HG03159 (cell line): ENCODE data around the gene COL1A1.

ENCODE experiments used
- ATAC-seq: cut with Tn5 transposase; IDR thresholded peaks from one replicate; pipeline ENCODE4 v1.9.1; 2021; ENCODE audit warnings: mild to moderate bottlenecking, moderate library complexity; ENCODE audit not compliant: unreplicated experiment

Gene COL1A1

DNA sequence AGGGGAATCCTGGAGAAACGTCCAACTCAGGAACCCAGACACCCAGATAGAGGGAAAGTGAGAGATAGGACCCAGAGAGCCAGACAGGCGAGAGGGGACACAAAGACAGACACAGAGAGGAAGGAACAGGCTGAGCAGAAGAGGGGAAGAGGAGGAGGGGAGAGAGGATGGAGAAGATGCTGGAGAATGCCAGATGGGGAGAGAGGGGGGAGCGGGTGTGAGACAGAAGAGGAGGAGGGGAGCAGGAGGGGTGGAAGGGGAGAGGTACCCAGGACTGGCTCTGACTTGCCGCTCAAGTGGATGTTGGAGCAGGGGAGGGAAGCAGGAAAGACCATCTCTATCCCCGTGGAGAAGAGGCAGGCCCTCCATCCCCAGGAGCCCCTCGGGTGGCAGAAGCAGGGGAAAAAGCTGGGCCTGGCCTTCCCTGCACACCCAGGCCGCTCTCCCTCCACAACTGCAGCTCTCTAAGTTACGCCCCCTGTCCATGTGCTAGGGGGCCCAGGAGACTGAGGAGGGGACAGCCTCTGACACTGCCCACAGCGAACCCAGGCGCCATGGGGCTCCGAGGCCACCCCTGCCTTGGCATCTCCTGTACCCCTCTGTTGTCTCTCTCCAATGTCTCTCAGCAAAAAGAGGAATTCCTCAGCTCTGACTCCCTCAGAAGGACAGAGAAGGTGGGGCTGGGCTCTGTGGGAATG, 55.8 kb downstream of the COL1A1 start:
- no peak for ATAC-seq

GRCh38 chr17:50144845-50145531, 56.4 kb downstream of the COL1A1 start:
- no peak for ATAC-seq

DNA sequence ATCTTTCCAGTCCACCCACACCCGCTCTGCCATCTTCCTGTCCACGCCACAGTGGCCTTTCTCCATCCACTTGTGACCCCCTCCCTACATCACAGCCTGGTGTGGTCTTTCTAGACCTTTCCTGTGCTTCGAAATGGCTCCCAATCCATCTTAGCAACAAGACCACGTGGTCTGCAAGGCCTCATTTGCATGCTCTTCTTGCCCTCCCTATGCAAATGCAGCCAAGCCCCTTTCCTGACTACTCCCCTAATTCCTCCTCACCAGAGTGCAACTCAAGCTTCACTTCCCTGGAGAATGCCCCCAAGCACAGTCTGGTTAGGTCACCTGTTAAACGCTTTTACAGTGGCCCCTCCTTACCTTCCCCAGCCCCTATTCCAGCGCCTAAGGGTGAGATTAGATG, 57.1 kb downstream of the COL1A1 start:
- no peak for ATAC-seq

DNA sequence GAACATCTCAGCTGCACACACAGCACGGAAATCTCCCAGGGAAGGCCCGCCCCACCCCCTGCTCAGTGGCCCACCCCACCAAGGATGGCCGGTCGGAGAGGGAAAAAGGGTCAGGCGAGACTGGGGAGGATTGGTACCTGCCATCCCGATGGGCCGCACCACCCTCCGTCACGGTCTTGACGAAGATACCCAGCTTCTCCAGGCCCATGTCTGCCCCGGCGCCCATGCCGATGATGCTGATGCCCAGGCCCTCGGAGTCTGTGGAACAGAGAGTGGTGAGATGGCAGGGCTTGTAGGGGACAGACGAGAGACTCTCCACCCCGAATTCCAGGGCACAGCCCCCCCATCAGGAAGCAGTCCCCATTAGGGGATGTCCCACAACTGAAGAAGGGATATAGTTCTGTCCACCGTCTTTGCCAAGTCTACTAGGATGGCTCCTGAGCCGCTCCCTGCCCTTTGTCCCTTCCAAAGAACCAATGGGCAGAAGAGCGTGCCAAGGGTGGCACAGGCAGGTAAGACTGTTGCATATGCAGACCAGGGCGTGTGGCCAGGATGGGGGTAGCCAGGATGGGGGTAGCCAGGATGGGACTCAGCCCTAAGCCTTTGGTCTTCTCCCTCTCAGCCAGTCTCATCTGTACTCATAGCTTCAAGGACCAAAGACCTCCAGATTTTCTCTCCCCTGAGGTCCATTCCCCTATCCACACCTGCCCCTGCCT, 57.8 kb downstream of the COL1A1 start:
- no peak for ATAC-seq

GRCh38 chr17:50141745-50142110, 59.7 kb downstream of the COL1A1 start:
- no peak for ATAC-seq

GRCh38 chr17:50141026-50141744, 60.2 kb downstream of the COL1A1 start:
- ATAC-seq = no peak

GRCh38 chr17:50139950-50140885, 61.2 kb downstream of the COL1A1 start:
- peak; percentile 67 for ATAC-seq

DNA sequence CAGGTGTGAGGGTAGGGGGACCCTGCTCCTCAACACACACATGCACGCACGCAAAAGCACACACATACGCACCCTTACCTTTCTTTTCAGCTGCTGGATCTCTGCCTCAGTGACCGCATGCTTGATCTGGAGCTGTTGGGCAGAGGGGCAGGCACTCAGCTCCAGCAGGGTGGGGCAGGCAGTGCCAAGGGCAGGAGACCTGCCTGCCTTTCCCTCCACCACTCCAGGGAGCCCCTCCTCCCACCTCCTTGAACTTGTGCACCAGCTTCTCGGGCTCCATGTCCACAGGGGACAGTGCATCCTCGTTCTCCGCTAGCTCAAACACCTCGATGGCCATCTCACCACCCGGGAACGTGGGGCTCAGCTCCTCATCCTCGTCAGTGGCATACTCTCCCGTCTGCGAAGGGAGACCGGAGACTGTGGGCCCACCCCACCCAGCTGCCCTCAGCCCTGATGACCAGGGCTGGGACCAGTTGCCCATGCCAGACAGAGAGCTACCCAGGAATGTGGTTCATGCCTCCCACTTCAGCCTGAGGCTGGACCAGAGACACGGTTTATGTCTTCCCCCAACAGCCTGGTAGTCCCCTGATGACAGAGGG, 62.1 kb downstream of the COL1A1 start:
- ATAC-seq = no peak

GRCh38 chr17:50137042-50137441, 64.4 kb downstream of the COL1A1 start:
- ATAC-seq = no peak

DNA sequence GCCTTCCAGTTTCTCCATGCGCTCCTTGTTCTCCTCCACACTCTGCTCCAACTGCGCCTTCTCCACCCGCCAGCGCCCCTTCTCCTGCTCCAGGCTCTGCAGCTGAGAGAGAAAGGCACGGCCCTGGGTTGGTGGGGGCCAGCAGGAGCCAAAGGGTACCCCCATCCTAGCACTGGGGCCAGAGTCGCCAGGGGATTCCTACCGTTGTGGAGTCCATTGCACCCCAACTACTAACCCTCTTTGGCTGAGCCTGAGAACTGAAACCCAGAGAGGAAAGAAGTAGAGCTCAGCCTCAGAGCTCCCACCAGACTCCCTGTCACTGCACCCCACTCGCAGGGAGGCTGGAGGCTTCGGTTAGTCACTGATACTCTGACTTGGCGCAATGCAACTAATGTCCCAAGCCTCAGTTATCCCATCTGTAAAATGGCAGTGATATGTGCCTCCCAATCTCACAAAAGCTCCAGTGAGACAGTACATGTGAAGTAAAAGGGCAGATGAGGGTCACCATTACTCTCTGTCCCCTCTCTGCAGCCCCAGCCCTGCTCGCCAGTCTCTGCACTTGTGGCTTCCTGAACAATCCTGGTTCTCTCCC, 65.2 kb downstream of the COL1A1 start:
- ATAC-seq = no peak

DNA sequence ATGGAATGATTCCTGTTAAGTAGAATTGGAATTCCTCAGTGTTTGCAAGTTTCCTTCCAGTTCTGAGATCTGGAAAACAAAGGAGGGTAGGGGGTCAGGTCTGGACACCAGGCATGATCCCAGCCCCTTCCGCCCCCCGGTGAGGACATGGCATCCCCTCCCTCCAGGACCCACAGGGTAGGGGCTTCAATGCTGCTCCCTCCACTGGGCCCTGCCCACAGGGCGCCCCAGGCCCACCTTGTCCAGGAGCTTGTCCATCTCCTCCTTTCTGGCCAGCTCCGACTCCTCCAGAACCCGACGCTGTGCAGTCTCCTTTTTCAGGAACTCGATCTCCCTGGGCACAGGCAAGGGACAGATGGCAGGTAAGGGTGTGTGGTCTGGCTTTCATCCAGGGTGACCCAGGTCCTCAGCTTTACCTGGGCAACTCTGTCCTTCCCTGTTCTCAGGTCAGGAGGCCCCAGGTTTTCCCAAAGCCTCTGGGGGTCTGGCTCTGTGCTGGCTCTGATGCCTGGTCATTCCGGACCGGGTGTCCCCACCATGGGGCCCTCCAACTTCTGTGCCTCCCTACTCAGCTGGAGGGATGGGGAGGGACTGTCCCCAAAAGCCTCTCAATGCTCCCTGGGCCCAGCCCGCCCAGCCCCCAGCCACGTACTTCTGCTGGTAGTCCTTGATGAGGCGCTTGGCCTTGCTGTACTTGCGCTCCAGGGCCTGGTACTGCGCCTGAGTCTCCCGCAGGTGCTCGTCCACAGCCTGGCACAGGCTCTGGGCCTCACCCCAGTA, 65.9 kb downstream of the COL1A1 start:
- ATAC-seq = no peak

DNA sequence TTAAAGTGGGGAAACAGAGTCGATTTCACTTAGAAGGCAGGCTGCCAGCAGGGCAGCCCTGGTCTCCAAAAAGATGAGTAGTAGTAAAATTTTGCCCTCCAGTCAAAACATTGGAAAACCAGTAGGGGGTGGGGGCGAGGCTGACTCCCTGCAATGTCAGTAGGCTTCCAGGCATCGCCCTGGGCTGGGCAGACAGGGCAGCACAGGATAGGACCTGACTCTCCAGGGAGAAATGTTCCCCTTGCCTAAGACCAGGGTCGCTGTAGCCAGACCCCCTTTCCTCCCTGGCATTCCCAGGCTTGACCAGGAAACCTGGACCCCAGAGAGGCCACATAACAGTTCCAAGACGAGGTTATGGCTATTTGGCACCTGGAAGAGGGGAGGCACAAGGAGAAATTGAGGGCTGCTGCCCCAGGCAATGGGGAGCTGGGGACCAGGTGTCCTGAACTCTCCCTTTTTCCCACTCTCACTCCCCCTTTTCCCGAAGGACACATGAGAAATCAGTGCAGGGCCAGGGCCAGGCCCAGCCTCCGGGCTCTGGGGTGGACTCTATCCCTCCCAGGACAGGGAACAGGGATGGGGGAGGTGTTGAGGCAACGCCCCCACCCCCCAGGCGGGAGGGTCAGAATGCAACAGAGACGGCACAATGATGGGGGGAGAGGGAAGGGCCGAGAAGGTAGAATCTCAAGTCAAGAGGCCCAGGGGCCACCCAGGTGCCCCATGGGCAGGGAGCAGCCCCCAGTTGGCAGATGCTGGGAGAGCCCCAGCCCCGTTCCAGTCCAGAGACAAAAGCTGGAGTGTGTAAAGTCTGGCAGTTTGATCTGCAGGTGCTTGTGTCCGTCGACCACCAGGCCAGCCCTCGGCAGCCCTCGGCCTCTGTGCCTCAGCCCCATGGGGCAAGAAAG, 67.0 kb downstream of the COL1A1 start:
- no peak for ATAC-seq

- ATAC-seq = no peak
Observed at GRCh38 chr17:50133769-50134099, 67.7 kb downstream of the COL1A1 start.
